Cortex of kidney (tissue), 1 donor: ENCODE results near the gene CINP.

Experiments
- DNase-seq: peaks from one replicate; lab custom pipeline; 2025; lab: John Stamatoyannopoulos, UW

Gene CINP

GRCh38 chr14:102362545-102363181, at the start of gene CINP, which contains the start of gene TECPR2:
TSS of gene CINP (minus strand) at chr14:102362890. CDS start at chr14:102362851, 39 bp downstream.
TSS of gene TECPR2 (plus strand) at chr14:102362941. CDS start at chr14:102376722, 13,781 bp downstream.
- peak; percentile 80 for DNase-seq

- DNase-seq = no peak
Measured at GRCh38 chr14:102408724-102409123, 46.0 kb upstream of the CINP start.

- DNase-seq = no peak
Measured at GRCh38 chr14:102407258-102407657, 44.6 kb upstream of the CINP start.

GRCh38 chr14:102403028-102403427, 40.3 kb upstream of the CINP start:
- no peak for DNase-seq

- DNase-seq = no peak
Measured at GRCh38 chr14:102396521-102396920, 33.8 kb upstream of the CINP start.

GRCh38 chr14:102394717-102395375, 32.2 kb upstream of the CINP start:
- no peak for DNase-seq

- no peak for DNase-seq
Measured at GRCh38 chr14:102392506-102392905, 29.8 kb upstream of the CINP start.

GRCh38 chr14:102390064-102390855, 27.6 kb upstream of the CINP start:
- DNase-seq = no peak

GRCh38 chr14:102389246-102389645, 26.6 kb upstream of the CINP start:
- DNase-seq = no peak

GRCh38 chr14:102387086-102387485, 24.4 kb upstream of the CINP start:
- DNase-seq = no peak

- no peak for DNase-seq
Measured at GRCh38 chr14:102378830-102379229, 16.1 kb upstream of the CINP start.

GRCh38 chr14:102377696-102378095, 15.0 kb upstream of the CINP start:
- no peak for DNase-seq

GRCh38 chr14:102375119-102375518, 12.4 kb upstream of the CINP start:
- DNase-seq = no peak

GRCh38 chr14:102374264-102374663, 11.6 kb upstream of the CINP start:
- DNase-seq = no peak

GRCh38 chr14:102373110-102373509, 10.4 kb upstream of the CINP start:
- DNase-seq = no peak

- no peak for DNase-seq
Measured at GRCh38 chr14:102371361-102371760, 8.7 kb upstream of the CINP start.

GRCh38 chr14:102370305-102370809, 7.7 kb upstream of the CINP start:
- no peak for DNase-seq

GRCh38 chr14:102363182-102363943, 673 bp upstream of the CINP start:
- DNase-seq = no peak

- DNase-seq = no peak
Measured at GRCh38 chr14:102362084-102362483, 606 bp downstream of the CINP start.

GRCh38 chr14:102360388-102360787, 2.3 kb downstream of the CINP start:
- no peak for DNase-seq

- DNase-seq = no peak
Measured at GRCh38 chr14:102359341-102359740, 3.3 kb downstream of the CINP start.

GRCh38 chr14:102356280-102356679, 6.4 kb downstream of the CINP start:
- DNase-seq = no peak
